Occipital lobe (tissue), 2 donors: ENCODE data around the gene NEO1. TPM values are rescaled to one million over a fixed set of nuclear protein-coding genes. Genes with fewer than 3 reads are reported as not detected.
A peak's percentile ranks its signal among the peaks of the same experiment; 100 is the strongest.

Experiments used
- DNase-seq: peaks from one replicate; lab custom pipeline; 2025; lab: John Stamatoyannopoulos, UW
- total RNA-seq: library from RNA; depleted of rRNA; stranded (reverse); fragments of >200 nt; gene quantifications from one replicate; pipeline ENCODE4 v1.2.3, GENCODE V29; 2014

Gene NEO1
- total RNA-seq, 1 donor from 2014 or later = 219 TPM

DNA sequence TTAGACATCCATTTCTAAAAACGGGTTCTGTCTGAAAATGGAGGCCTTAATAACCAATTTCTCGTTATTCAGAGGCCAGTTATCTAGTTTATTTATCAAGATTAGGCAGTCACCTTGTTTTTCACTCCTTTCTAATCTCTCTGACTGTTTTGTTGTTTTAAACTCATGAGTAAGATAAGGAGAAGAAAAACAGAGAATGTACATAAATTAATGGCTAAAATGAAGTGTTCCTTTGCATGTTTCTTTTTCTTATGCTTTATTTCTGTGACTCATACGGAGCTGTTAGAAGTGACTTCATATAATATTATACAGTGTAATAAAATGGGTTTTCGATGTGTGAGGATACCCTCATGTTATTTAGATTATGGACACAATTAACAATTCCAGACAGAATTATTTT is 22.0 kb downstream of the NEO1 start:
- DNase-seq = no peak

GRCh38 chr15:73075160-73075859 is 23.0 kb downstream of the NEO1 start:
- peak; percentile 23 for DNase-seq

DNA sequence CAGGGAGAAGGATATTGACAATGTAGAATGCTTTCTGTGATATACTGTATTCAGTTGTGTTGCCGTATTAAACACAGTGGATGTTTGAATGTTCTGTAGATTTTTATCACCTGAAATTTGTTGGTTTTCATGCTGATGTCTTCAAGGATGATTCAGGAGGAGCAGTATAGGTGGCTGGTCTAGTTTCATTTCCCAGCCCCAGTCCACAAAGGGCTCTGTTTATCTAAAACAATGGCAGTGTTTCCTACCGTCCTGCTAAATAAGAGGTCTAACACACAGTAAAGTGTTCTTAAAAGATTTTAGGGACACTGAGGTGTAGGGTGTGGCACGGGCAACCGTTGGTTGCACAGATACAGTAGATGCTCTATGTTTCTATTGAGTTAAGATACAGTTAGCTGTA is 26.0 kb downstream of the NEO1 start:
- DNase-seq = no peak

GRCh38 chr15:73078722-73079121 is 26.5 kb downstream of the NEO1 start:
- DNase-seq = no peak

- no peak for DNase-seq
Observed at GRCh38 chr15:73079565-73079964, 27.3 kb downstream of the NEO1 start.

DNA sequence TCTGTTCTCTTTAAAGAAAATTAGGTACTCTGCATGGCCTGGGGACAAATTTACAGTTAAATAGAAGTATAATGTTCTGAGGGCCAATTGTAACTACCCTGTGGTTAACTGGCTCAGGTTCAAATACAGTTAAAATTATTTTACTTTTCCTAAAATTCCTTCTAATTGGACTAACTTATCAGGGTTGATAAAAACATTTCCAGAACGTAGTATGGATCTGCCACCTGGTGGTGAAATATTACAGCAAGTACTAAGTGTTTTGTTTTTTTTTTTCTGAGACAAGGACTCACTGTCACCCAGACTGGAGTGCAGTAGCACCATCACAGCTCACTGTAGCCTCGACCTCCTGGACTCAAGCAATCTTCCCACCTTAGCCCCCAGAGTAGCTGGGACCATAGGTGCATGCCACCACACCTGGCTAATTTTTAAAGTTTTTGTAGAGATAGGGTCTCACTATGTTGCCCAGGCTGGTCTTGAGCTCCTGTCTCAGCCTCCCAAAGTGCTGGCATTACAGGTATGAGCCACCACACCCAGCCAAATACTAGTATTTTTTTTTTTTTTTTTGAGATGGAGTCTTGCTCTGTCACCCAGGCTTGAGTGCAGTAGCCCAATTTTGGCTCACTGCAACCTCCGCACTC is 29.2 kb downstream of the NEO1 start:
- no peak for DNase-seq

- no peak for DNase-seq
Observed at GRCh38 chr15:73082812-73083211, 30.5 kb downstream of the NEO1 start.

- no peak for DNase-seq
Observed at GRCh38 chr15:73087098-73087497, 34.8 kb downstream of the NEO1 start.

- DNase-seq = no peak
Observed at GRCh38 chr15:73105064-73105463, 52.8 kb downstream of the NEO1 start.

DNA sequence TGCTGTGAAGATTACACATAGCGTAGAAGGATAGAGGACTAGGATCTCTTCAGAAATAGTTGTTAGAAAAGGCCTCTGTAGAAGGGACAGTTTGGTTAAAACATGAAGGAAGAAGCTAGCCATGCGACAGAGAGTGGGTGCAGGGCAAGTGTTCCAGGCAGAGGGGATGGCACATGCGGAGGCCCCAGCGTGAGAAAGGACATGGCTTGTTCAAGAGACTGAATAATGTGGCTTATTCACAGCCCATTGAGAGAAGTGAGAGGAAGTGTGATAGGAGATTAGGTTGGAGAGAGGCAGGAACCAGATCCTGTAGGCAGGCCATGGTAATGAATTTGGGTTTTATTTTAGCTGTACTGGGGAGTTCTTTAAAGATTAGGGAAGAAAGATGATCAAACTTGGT is 56.4 kb downstream of the NEO1 start:
- DNase-seq = no peak

DNA sequence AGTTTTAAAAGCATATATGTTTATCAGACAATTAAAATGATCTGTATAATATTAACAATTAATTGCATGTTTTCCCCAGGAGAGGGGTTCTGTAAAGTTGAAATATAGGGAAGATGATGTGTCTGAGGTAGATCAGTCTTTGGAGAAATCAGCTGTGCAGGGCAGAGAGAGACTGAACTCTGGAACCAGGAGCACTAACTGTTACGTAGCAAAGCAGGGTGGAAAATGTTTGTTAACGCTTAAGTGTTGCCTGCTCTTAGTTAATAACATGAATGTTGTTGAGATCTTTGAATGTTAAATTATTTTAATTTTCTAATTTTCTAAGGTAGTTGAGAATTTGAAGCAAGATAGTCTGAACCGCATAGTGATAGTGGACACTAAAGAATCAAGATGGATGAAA is 57.5 kb downstream of the NEO1 start:
- no peak for DNase-seq

DNA sequence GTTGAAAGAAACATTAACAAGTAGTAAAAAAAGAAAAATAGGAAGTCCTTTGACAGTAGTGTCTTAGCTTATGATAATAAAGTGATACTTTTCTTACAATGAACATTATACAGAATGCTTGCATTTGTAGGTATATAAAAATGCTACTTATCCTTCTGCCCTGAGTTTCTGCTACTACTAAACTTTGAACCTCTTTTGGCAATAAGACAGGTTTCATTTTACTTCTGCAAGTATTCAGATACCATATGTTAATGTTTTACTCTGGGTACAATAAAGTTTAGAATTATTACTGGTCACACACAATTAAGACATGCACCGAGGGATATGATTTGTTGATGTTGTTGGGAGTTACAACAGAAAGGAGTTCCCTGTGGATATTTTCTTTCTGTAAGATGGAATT is 57.9 kb downstream of the NEO1 start:
- no peak for DNase-seq

- no peak for DNase-seq
Observed at GRCh38 chr15:73114064-73114463, 61.8 kb downstream of the NEO1 start.

DNA sequence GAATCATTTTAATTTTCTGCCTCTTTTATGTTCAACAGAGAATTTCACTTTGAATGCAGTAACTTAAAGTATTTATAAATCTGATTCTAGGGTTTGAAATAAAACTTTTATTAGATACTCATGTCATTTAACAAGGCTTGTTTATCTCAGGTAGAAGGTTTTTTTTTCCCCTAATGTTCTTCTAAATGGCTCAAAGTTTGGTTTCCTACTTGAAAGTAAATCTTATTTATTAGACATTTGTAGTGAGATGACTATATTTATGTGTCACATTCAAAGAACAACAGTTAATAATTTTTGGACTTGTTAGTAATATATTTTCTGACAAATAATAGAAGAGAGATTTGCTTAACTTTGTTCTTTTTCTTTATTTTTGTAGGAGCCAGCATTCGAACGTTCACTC is 63.9 kb downstream of the NEO1 start:
- no peak for DNase-seq

DNA sequence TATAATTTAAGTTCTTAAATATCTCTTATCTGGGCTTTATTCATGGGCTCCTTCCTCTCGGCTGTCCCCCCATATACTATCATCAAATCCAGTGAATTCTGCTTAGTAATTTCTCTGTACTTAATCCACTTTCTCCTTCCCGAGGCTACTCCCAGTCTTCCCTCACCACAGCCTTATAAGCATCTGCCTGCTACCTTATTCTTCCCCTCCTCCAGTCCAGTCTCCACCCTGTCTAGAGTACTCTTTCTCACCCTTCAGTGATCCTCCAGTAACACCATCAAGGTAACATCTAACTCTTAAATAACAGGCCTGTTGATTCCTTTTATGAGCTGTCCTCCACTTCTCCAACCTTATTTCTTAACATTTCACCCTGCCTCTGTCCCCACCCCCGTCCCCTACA is 65.8 kb downstream of the NEO1 start:
- no peak for DNase-seq

- no peak for DNase-seq
Observed at GRCh38 chr15:73119478-73119877, 67.2 kb downstream of the NEO1 start.

- no peak for DNase-seq
Observed at GRCh38 chr15:73120269-73120668, 68.0 kb downstream of the NEO1 start.

GRCh38 chr15:73125219-73125618 is 73.0 kb downstream of the NEO1 start:
- DNase-seq = no peak

DNA sequence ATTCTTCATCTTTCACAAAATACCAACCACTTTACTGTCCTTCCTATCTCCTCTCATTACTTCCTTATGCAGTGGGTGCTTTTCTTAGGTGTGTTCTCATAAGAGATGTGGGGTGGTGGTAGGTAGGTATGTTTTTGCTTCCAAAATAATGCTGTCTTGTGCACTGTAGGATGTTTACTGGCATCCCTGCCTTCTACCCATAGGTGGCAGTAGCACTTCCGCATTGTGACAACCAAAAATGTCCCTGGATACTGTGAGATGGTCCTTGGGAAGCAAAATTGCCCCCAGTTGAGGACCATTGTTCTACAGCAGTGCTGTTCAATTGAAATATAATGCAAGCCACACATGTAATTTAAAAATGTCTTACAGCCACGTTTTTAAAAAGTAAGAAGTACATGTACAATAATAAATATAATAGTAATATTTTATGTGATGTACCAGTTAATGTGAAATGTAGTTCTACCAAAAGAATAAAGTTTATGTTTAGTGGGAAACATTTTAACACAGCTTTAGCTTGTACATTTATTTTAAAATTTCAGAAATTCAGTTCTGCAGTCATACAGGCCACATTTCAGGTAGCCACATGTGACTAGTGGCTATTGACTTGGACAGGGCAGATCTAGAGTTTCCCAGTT is 75.2 kb downstream of the NEO1 start:
- no peak for DNase-seq

DNA sequence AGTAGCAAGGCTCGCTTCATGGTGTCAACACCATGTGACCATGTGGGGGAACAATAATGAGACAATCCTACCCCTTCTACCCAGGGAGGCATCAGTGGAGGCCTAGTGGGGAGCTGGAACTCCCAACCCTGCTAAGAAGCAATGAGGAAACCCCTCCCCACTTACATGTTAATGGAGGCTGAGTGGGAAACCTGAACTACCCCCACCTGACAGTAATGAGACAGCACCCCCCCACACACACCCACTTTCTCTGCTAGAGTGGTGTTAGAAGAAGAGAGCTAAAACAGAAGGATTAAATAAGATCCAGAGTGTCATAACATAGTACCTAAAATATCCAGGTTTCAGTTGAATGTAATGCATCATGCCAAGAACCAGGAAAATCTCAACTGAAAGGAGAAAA is 78.6 kb downstream of the NEO1 start:
- DNase-seq = no peak

GRCh38 chr15:73134196-73134595 is 81.9 kb downstream of the NEO1 start:
- no peak for DNase-seq

GRCh38 chr15:73139041-73139743 is 86.9 kb downstream of the NEO1 start:
- DNase-seq = no peak
